Omental fat pad (tissue), 4 donors: ENCODE measurements around the gene CAPN12. TPM values are rescaled to one million over a fixed set of nuclear protein-coding genes. Genes with fewer than 3 reads are reported as not detected.

Experiments
- ATAC-seq: fragments of 150-250 bp; one replicate; pipeline ENCODE4 v1.9.1; 2016; ENCODE audit warnings: mild to moderate bottlenecking, moderate library complexity; ENCODE audit not compliant: low FRiP score
- DNase-seq: peaks from one replicate; pipeline ENCODE4 v3.0.0-alpha.2; 2019; ENCODE audit warnings: low spot score
- CTCF ChIP-seq, 3 donors: fragments of 450-650 bp; IDR thresholded peaks; one replicate each; pipeline ENCODE4 v1.5.1; 2016 to 2017; ENCODE audit warnings: antibody characterized with exemption in 3 of 3, mild to moderate bottlenecking in 3 of 3, moderate library complexity in 2 of 3
- total RNA-seq, 4 donors: library from RNA; depleted of rRNA; stranded (reverse); fragments of >200 nt; gene quantifications; one replicate each; pipeline ENCODE4 v1.1.0, GENCODE V29; 2016

Gene CAPN12
- total RNA-seq, 4 donors from 2014 or later: 1.0 to 2.5 (median 1.4) TPM

- no peak for TF ChIP-seq CTCF (IDR thresholded peaks at IDR 0.05)
- ATAC-seq (no peak), DNase-seq (no peak)
These were observed 10.2 kb downstream of the CAPN12 start for GRCh38 chr19:38734176-38734425.

- ATAC-seq (no peak), DNase-seq (no peak)
- no peak for TF ChIP-seq CTCF (IDR thresholded peaks at IDR 0.05)
These were observed 10.6 kb downstream of the CAPN12 start for GRCh38 chr19:38733493-38734175.

- no peak for TF ChIP-seq CTCF (IDR thresholded peaks at IDR 0.05)
- ATAC-seq (no peak), DNase-seq (no peak)
These were observed 11.1 kb downstream of the CAPN12 start for GRCh38 chr19:38733241-38733492.

- no peak for DNase-seq
- TF ChIP-seq CTCF (IDR thresholded peaks at IDR 0.05): no peak
- ATAC-seq: no peak
These were observed 12.5 kb downstream of the CAPN12 start for GRCh38 chr19:38731654-38732301.

- TF ChIP-seq CTCF (IDR thresholded peaks at IDR 0.05): no peak
- ATAC-seq (no peak), DNase-seq (no peak)
These were observed 13.3 kb downstream of the CAPN12 start for GRCh38 chr19:38730731-38731589.

GRCh38 chr19:38730470-38730730 is 13.9 kb downstream of the CAPN12 start:
- TF ChIP-seq CTCF (IDR thresholded peaks at IDR 0.05): no peak
- ATAC-seq: no peak
- no peak for DNase-seq
